SK-N-SH (cell line): ENCODE measurements around the gene OLR1.

Experiments used
- CTCF ChIP-seq: fragments of 200-600 bp; sonication (generic); IDR thresholded peaks from 2 replicates; pipeline ENCODE4 v1.6.1; 2017; ENCODE audit warnings: antibody characterized with exemption, mild to moderate bottlenecking, moderate library complexity
- ELF1 ChIP-seq: IDR thresholded peaks from 2 replicates; pipeline ENCODE4 v1.4.0; 2012
- EP300 ChIP-seq, 2 experiments: IDR thresholded peaks; 2 replicates each; pipeline versions ENCODE4 v1.4.0 to v1.6.1; 2012; ENCODE audit warnings: borderline replicate concordance in 1 of 2, low read depth in 1 of 2, low read length in 1 of 2
- EZH2phosphoT487 ChIP-seq: fragments of 200-600 bp; sonication (generic); IDR thresholded peaks from 2 replicates; pipeline ENCODE4 v1.6.1; 2017; ENCODE audit warnings: low read depth, mixed run types, mild to moderate bottlenecking, antibody characterized with exemption, moderate library complexity, borderline replicate concordance
- FOSL2 ChIP-seq: IDR thresholded peaks from 2 replicates; pipeline ENCODE4 v1.4.0; 2012; ENCODE audit warnings: low read depth, mild to moderate bottlenecking, moderate library complexity, borderline replicate concordance
- GABPA ChIP-seq: IDR thresholded peaks from 2 replicates; pipeline ENCODE4 v1.4.0; 2012; ENCODE audit warnings: low read depth, mild to moderate bottlenecking
- JUND ChIP-seq: IDR thresholded peaks from 2 replicates; pipeline ENCODE4 v1.4.0; 2012
- POLR2AphosphoS5 ChIP-seq: IDR thresholded peaks from 2 replicates; pipeline ENCODE4 v1.6.1; 2012; ENCODE audit warnings: low read depth, low read length
- RAD21 ChIP-seq: IDR thresholded peaks from 2 replicates; pipeline ENCODE4 v1.6.1; 2012; ENCODE audit warnings: mild to moderate bottlenecking, low read length
- REST ChIP-seq: IDR thresholded peaks from 2 replicates; pipeline ENCODE4 v1.6.1; 2012; ENCODE audit warnings: mild to moderate bottlenecking, low read depth, low read length, moderate library complexity
- RFX5 ChIP-seq: IDR thresholded peaks from 2 replicates; pipeline ENCODE4 v1.6.1; 2012; ENCODE audit warnings: mild to moderate bottlenecking, improper control_type of control experiment, low read length
- USF2 ChIP-seq: fragments of 150-350 bp; IDR thresholded peaks from 2 replicates; pipeline ENCODE4 v1.6.1; 2017; ENCODE audit warnings: antibody characterized with exemption, low read length, low read depth, borderline replicate concordance
- ZBTB33 ChIP-seq: IDR thresholded peaks from 2 replicates; pipeline ENCODE4 v1.4.0; 2012; ENCODE audit warnings: low read depth, borderline replicate concordance

- TF ChIP-seq RFX5 (no peak), EP300 (IDR thresholded peaks at IDR 0.05; ENCODE audit: borderline replicate concordance in 1 of 2, low read depth in 1 of 2, low read length in 1 of 2) (no peak), GABPA (no peak), POLR2AphosphoS5 (no peak), REST (no peak), CTCF (no peak), ZBTB33 (no peak), JUND (no peak), RAD21 (no peak), USF2 (no peak), ELF1 (no peak), EZH2phosphoT487 (no peak), FOSL2 (no peak)
Measured at GRCh38 chr12:10126413-10126812, 45.5 kb downstream of the OLR1 start.
